Measurements from ENCODE around the gene MROH2A.

Gene MROH2A

GRCh38 chr2:233838726-233839446 lies 60.8 kb downstream of the MROH2A start:
- no peak for DNase-seq

GRCh38 chr2:233839447-233839820 lies 61.3 kb downstream of the MROH2A start:
- DNase-seq = no peak

GRCh38 chr2:233840520-233840919 lies 62.4 kb downstream of the MROH2A start:
- DNase-seq = no peak

GRCh38 chr2:233841183-233841582 lies 63.1 kb downstream of the MROH2A start:
- DNase-seq = no peak

GRCh38 chr2:233844064-233844807 lies 66.1 kb downstream of the MROH2A start:
- DNase-seq = no peak

GRCh38 chr2:233844836-233845235 lies 66.7 kb downstream of the MROH2A start:
- DNase-seq = no peak

GRCh38 chr2:233845301-233846060 lies 67.4 kb downstream of the MROH2A start:
- DNase-seq = no peak

GRCh38 chr2:233846387-233847247 lies 68.5 kb downstream of the MROH2A start:
- no peak for DNase-seq

- no peak for DNase-seq
These were observed 69.2 kb downstream of the MROH2A start for GRCh38 chr2:233847248-233847898.

GRCh38 chr2:233848276-233848675 lies 70.1 kb downstream of the MROH2A start:
- no peak for DNase-seq

GRCh38 chr2:233849607-233850271 lies 71.6 kb downstream of the MROH2A start:
- no peak for DNase-seq

- DNase-seq = no peak
These were observed 72.6 kb downstream of the MROH2A start for GRCh38 chr2:233850745-233851144.

GRCh38 chr2:233851169-233851568 lies 73.0 kb downstream of the MROH2A start:
- no peak for DNase-seq

- no peak for DNase-seq
These were observed 73.9 kb downstream of the MROH2A start for GRCh38 chr2:233852056-233852455.

GRCh38 chr2:233853353-233853752 lies 75.2 kb downstream of the MROH2A start:
- DNase-seq = no peak

- DNase-seq = no peak
These were observed 75.7 kb downstream of the MROH2A start for GRCh38 chr2:233853883-233854240.

GRCh38 chr2:233854241-233854981 lies 76.3 kb downstream of the MROH2A start, which contains the start of gene HJURP:
Gene HJURP, minus strand, starts transcription at chr2:233854535. Its CDS starts 35 bp downstream, at chr2:233854500.
- peak; percentile 94 for DNase-seq

- DNase-seq = no peak
These were observed 77.2 kb downstream of the MROH2A start for GRCh38 chr2:233855345-233855744.

- no peak for DNase-seq
These were observed 78.1 kb downstream of the MROH2A start for GRCh38 chr2:233856184-233856583.

GRCh38 chr2:233857511-233858141 lies 79.5 kb downstream of the MROH2A start:
- no peak for DNase-seq

All from NCI-H2029 treated with DMSO at 0.1 percent for 48 hours (cell line).